Measurements from ENCODE around the gene TYW1B.

DNA sequence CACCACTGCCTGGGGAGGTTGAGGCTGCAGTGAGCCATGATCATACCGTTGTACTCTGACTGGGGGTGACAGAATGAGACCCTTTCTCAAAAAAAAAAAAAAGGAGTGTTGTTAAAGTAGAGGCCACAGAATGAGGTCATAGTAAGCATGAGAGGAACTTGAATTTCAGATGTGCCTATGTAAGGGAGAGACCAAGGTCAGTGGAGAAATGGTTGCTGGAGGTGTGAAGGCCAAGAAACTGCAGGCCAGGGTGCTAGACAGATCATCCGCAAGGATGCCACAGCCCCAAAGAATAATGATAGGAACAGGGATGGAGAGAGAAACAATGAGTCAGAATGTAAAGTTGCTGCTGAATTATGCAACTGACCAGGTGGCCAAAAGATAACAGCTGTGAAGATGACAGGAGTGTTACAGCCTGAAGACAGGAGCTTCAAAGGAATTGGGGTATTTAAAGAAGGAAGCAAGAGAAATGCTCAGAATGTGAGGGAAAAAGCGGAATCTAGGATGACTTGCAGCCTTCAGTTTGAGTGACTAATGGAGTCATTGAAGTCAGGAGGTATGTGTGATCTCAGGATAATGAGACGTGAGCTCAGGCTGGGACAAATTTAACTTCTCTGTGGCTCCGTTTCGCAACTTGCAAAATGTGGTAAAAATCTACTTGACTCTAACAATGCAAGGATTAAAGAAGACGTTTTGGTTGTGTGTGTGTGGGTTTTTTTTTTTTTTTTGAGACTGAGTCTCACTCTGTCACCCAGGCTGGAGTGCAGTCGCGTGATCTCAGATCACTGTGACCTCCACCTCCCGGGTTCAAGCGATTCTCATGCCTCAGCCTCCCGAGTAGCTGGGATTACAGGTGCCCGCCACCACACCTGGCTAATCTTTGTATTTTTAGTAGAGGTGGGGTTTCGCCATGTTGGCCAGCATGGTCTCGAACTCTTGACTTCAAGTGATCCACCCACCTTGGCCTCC, 22.2 kb downstream of the TYW1B start:
- TF ChIP-seq POLR2A (IDR thresholded peaks at IDR 0.05; ENCODE audit: low read depth, low read length), result no peak
- no peak for TF ChIP-seq GATA2 (IDR thresholded peaks at IDR 0.05; ENCODE audit: insufficient read depth, insufficient read length, low read depth, low read length)
- TF ChIP-seq, protein P1, sequence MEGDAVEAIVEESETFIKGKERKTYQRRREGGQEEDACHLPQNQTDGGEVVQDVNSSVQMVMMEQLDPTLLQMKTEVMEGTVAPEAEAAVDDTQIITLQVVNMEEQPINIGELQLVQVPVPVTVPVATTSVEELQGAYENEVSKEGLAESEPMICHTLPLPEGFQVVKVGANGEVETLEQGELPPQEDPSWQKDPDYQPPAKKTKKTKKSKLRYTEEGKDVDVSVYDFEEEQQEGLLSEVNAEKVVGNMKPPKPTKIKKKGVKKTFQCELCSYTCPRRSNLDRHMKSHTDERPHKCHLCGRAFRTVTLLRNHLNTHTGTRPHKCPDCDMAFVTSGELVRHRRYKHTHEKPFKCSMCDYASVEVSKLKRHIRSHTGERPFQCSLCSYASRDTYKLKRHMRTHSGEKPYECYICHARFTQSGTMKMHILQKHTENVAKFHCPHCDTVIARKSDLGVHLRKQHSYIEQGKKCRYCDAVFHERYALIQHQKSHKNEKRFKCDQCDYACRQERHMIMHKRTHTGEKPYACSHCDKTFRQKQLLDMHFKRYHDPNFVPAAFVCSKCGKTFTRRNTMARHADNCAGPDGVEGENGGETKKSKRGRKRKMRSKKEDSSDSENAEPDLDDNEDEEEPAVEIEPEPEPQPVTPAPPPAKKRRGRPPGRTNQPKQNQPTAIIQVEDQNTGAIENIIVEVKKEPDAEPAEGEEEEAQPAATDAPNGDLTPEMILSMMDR (IDR thresholded peaks at IDR 0.05; ENCODE audit: extremely low read depth in 1 of 2, insufficient read depth in 1 of 2, low read depth in 1 of 2, low read length in 2 of 2), result no peak
- no peak for TF ChIP-seq EZH2 (IDR thresholded peaks at IDR 0.05; ENCODE audit: borderline replicate concordance, low read depth, low read length, severe bottlenecking)
- TF ChIP-seq POLR2AphosphoS5 (IDR thresholded peaks at IDR 0.05; ENCODE audit: insufficient read depth, low read depth, low read length), result no peak
- TF ChIP-seq, protein P2, sequence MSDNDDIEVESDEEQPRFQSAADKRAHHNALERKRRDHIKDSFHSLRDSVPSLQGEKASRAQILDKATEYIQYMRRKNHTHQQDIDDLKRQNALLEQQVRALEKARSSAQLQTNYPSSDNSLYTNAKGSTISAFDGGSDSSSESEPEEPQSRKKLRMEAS (IDR thresholded peaks at IDR 0.05; ENCODE audit: insufficient read depth, insufficient read length), result no peak
- TF ChIP-seq MYC (IDR thresholded peaks at IDR 0.05; ENCODE audit: low read depth, low read length), result no peak
- TF ChIP-seq FOS (IDR thresholded peaks at IDR 0.05; ENCODE audit: borderline replicate concordance, insufficient read depth, low read length), result no peak
